GM21529 (cell line): ENCODE measurements around the gene NPBWR2.
"Not testable (repeated sequence)": the region's sequence is repeated elsewhere in the genome, so short reads cannot be mapped to it uniquely, and the experiment has no call there.

Source experiments
- ATAC-seq: cut with Tn5 transposase; IDR thresholded peaks from one replicate; pipeline ENCODE4 v1.9.1; 2021; ENCODE audit not compliant: unreplicated experiment

The NPBWR2 gene

GRCh38 chr20:64119681-64120341, 12.4 kb upstream of the NPBWR2 start:
- ATAC-seq, result no peak

GRCh38 chr20:64119301-64119680, 11.9 kb upstream of the NPBWR2 start:
- no peak for ATAC-seq

- ATAC-seq, result not testable (repeated sequence)
These were observed 10.0 kb upstream of the NPBWR2 start for GRCh38 chr20:64117432-64117777.

- ATAC-seq, result no peak
These were observed 9.4 kb upstream of the NPBWR2 start for GRCh38 chr20:64116541-64117431.

GRCh38 chr20:64116016-64116415, 8.7 kb upstream of the NPBWR2 start:
- ATAC-seq, result no peak

- no peak for ATAC-seq
These were observed 8.0 kb upstream of the NPBWR2 start for GRCh38 chr20:64115171-64115911.

- ATAC-seq, result no peak
These were observed 7.1 kb upstream of the NPBWR2 start for GRCh38 chr20:64114356-64114971.

GRCh38 chr20:64113796-64114355, 6.5 kb upstream of the NPBWR2 start:
- ATAC-seq, result no peak

- no peak for ATAC-seq
These were observed 6.0 kb upstream of the NPBWR2 start for GRCh38 chr20:64113444-64113775.

GRCh38 chr20:64112691-64113443, 5.5 kb upstream of the NPBWR2 start:
- ATAC-seq, result no peak

GRCh38 chr20:64111841-64112641, 4.7 kb upstream of the NPBWR2 start:
- no peak for ATAC-seq

- no peak for ATAC-seq
These were observed 3.2 kb upstream of the NPBWR2 start for GRCh38 chr20:64110411-64111068.

GRCh38 chr20:64109831-64110391, 2.5 kb upstream of the NPBWR2 start:
- no peak for ATAC-seq

- ATAC-seq, result no peak
These were observed 1.6 kb upstream of the NPBWR2 start for GRCh38 chr20:64108731-64109681.

- no peak for ATAC-seq
These were observed 532 bp upstream of the NPBWR2 start for GRCh38 chr20:64107736-64108457.

- ATAC-seq, result no peak
These were observed 867 bp downstream of the NPBWR2 start for GRCh38 chr20:64106435-64106961.
